Hepatocyte (in vitro differentiated cells): ENCODE data around the gene SAP30BP.

ENCODE experiments used
- CTCF ChIP-seq: fragments of 200-600 bp; sonication (generic); IDR thresholded peaks from 2 replicates; pipeline ENCODE4 v1.5.1; 2016; ENCODE audit warnings: antibody characterized with exemption, mild to moderate bottlenecking; ENCODE audit not compliant: poor library complexity
- EZH2 ChIP-seq: fragments of 200-600 bp; sonication (generic); IDR thresholded peaks from 2 replicates; pipeline ENCODE4 v1.6.1; 2016; ENCODE audit warnings: antibody characterized with exemption, mild to moderate bottlenecking, borderline replicate concordance
- EZH2phosphoT487 ChIP-seq: fragments of 200-600 bp; sonication (generic); IDR thresholded peaks from one replicate; pipeline ENCODE4 v1.6.1; 2018; ENCODE audit warnings: antibody characterized with exemption, mild to moderate bottlenecking, low read depth, moderate library complexity; ENCODE audit not compliant: unreplicated experiment, severe bottlenecking

GRCh38 chr17:75755990-75756389 lies 88.9 kb downstream of the SAP30BP start:
- TF ChIP-seq CTCF (no peak), EZH2 (no peak), EZH2phosphoT487 (no peak)
